Measurements from ENCODE around the gene CLEC18B. TPM values are rescaled to one million over a fixed set of nuclear protein-coding genes. Genes with fewer than 3 reads are reported as not detected.
"Not testable (repeated sequence)": the region's sequence is repeated elsewhere in the genome, so short reads cannot be mapped to it uniquely, and the experiment has no call there.

Gene CLEC18B
- total RNA-seq, 1 donor from 2014 or later = 3.4 TPM

DNA sequence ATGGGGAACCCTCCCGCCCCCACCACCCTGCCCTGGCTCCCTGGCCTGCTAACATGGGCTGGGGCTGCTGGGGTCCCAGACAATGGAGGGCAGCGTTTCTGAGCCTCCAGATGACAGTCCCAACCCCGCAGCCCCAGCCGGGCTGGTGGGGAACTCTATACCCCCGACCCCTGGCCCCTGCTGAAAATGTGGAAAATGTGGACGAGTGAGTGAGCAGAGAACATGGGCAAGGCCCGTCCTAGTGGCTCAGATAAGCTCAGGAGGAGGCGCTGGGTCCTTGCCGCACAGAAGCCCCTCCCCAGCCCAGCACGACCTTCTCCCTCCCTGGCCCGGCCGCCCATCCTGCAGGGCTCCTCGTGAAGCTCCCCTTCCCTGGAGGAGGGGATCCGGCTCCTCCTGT is 1.5 kb downstream of the CLEC18B start:
- not testable (repeated sequence) for H3K27me3 Mint-ChIP-seq (ENCODE audit: insufficient read depth, low read depth); H4K20me1 ChIP-seq (ENCODE audit: low read depth); H3K79me2 ChIP-seq (ENCODE audit: low read depth); H3K27me3 ChIP-seq; DNase-seq (ENCODE audit: low spot score); H3K36me3 Mint-ChIP-seq; H3K4me1 ChIP-seq; H3F3A ChIP-seq (ENCODE audit: low read depth); H3K4me1 Mint-ChIP-seq; H3K9me3 Mint-ChIP-seq; H3K36me3 ChIP-seq; H3K4me3 ChIP-seq; H2AFZ ChIP-seq (replicated peaks); H3K4me2 ChIP-seq; H3K9ac ChIP-seq; H3K4me3 Mint-ChIP-seq; H3K27ac ChIP-seq; H3K27ac Mint-ChIP-seq; H3K9me3 ChIP-seq (ENCODE audit: low read depth)

DNA sequence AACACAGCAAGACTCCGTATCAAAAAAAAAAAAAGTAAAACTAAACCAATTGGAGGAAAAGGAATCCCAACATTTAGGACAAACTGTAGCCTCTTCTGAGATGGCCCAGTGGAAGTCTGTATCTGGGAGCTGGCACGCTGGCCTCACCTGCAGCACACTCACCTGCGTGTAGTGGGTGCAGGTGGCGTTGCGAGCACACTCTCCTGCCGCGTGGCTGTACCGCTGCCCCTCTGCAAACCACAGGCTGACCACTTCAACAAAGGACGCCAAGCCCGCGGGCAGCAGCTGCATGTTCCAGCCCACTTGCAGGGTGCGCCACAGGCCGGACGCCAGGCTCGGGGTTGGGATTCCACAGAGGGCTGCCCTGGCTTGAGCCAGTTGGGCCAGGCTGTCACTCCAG is 3.4 kb downstream of the CLEC18B start:
- H3K4me3 ChIP-seq; H3K4me3 Mint-ChIP-seq; H3K9me3 Mint-ChIP-seq; H3F3A ChIP-seq (ENCODE audit: low read depth); DNase-seq (ENCODE audit: low spot score); H3K27me3 Mint-ChIP-seq (ENCODE audit: insufficient read depth, low read depth); H3K4me1 ChIP-seq; H3K27ac Mint-ChIP-seq; H3K4me2 ChIP-seq; H3K79me2 ChIP-seq (ENCODE audit: low read depth); H3K36me3 Mint-ChIP-seq; H3K27me3 ChIP-seq; H3K36me3 ChIP-seq; H2AFZ ChIP-seq (replicated peaks); H3K27ac ChIP-seq; H3K9ac ChIP-seq; H3K9me3 ChIP-seq (ENCODE audit: low read depth); H4K20me1 ChIP-seq (ENCODE audit: low read depth); H3K4me1 Mint-ChIP-seq: not testable (repeated sequence)

DNA sequence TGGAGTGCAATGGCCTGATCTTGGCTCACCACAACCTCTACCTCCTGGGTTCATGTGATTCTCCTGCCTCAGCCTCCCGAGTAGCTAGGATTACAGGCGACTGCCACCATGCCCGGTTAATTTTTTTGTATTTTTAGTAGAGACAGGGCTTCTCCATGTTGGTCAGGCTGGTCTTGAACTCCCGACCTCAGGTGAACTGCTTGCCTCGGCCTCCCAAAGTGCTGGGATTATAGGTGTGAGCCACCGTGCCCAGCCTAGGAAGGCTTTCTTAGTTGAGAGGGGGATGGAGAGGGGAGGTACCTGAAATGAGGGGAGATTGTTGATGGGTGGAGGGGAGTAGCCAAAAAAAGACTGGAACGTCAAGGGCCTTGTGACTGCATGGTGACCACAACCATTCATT is 7.4 kb downstream of the CLEC18B start:
- H3K4me2 ChIP-seq; H4K20me1 ChIP-seq (ENCODE audit: low read depth); H3K4me3 Mint-ChIP-seq; H3K9me3 ChIP-seq (ENCODE audit: low read depth); H3K27me3 ChIP-seq; H3K36me3 ChIP-seq; H3K9me3 Mint-ChIP-seq; H3K4me1 ChIP-seq; H3K36me3 Mint-ChIP-seq; H3K4me3 ChIP-seq; H3K27me3 Mint-ChIP-seq (ENCODE audit: insufficient read depth, low read depth); H3K79me2 ChIP-seq (ENCODE audit: low read depth); H3K9ac ChIP-seq; H3K27ac Mint-ChIP-seq; DNase-seq (ENCODE audit: low spot score); H3K4me1 Mint-ChIP-seq; H3F3A ChIP-seq (ENCODE audit: low read depth); H3K27ac ChIP-seq; H2AFZ ChIP-seq (replicated peaks): not testable (repeated sequence)

DNA sequence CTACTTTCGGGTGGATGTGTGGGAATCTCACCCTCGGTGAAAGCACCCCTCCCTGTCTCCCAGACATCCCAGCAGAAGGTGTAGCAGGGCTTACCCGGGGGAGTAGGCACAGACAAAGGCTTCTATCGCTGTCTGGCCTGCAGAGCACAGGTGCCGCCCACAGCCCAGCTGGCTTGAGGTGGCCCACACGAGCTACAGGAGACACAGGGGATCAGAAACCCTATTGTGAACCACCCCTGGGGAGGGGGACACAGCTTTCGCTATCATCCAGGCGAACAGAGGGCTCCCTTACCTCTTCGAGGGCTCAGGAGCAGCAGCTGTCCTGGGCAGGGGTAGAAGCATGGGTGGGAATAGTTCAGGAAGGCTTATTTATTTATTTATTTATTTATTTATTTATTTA is 7.8 kb downstream of the CLEC18B start:
- not testable (repeated sequence) for H3K27ac ChIP-seq; H4K20me1 ChIP-seq (ENCODE audit: low read depth); H3K9ac ChIP-seq; H3K79me2 ChIP-seq (ENCODE audit: low read depth); H2AFZ ChIP-seq (replicated peaks); DNase-seq (ENCODE audit: low spot score); H3K27ac Mint-ChIP-seq; H3K36me3 ChIP-seq; H3K4me3 Mint-ChIP-seq; H3K4me1 ChIP-seq; H3K4me2 ChIP-seq; H3K36me3 Mint-ChIP-seq; H3K27me3 ChIP-seq; H3K9me3 ChIP-seq (ENCODE audit: low read depth); H3K27me3 Mint-ChIP-seq (ENCODE audit: insufficient read depth, low read depth); H3K4me1 Mint-ChIP-seq; H3K4me3 ChIP-seq; H3F3A ChIP-seq (ENCODE audit: low read depth); H3K9me3 Mint-ChIP-seq

DNA sequence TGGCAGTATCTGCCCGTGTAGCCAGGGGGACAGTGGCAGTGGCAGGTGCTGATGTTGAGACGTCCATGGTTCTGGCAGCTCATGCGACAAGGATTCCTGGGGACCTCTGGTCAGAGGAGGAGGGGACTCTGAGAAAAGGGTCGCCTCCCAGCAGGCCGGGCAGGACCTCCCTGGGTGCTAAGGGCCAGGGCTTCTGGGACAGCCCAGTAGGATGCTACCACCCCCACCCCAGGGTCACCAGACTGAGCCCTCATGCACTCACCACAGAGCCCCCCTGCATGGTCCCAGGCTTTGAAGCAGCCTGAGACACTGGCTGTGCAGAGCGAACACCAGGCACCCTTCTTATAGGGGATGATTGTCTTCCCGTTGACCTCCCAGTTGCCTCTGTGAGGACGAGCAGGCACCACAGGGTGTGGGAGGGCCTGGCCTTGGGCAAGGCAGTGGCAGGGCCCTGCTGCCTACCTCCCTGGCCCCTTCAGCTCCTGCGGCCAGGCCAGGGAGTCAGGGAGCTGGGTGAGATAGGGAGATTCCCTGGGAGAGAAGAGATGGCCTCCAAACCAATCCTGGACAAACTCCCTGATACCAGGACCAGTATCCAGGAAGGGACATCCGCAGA is 8.4 kb downstream of the CLEC18B start:
- H3K4me1 Mint-ChIP-seq; H3K79me2 ChIP-seq (ENCODE audit: low read depth); H3K4me2 ChIP-seq; H3K27ac ChIP-seq; H3K9me3 ChIP-seq (ENCODE audit: low read depth); H3K27me3 Mint-ChIP-seq (ENCODE audit: insufficient read depth, low read depth); H3K36me3 Mint-ChIP-seq; H3K4me3 Mint-ChIP-seq; H3K4me1 ChIP-seq; H3K27ac Mint-ChIP-seq; H3K36me3 ChIP-seq; H3K4me3 ChIP-seq; H3K9me3 Mint-ChIP-seq; H2AFZ ChIP-seq (replicated peaks); H3K9ac ChIP-seq; H4K20me1 ChIP-seq (ENCODE audit: low read depth); DNase-seq (ENCODE audit: low spot score); H3K27me3 ChIP-seq; H3F3A ChIP-seq (ENCODE audit: low read depth): not testable (repeated sequence)

DNA sequence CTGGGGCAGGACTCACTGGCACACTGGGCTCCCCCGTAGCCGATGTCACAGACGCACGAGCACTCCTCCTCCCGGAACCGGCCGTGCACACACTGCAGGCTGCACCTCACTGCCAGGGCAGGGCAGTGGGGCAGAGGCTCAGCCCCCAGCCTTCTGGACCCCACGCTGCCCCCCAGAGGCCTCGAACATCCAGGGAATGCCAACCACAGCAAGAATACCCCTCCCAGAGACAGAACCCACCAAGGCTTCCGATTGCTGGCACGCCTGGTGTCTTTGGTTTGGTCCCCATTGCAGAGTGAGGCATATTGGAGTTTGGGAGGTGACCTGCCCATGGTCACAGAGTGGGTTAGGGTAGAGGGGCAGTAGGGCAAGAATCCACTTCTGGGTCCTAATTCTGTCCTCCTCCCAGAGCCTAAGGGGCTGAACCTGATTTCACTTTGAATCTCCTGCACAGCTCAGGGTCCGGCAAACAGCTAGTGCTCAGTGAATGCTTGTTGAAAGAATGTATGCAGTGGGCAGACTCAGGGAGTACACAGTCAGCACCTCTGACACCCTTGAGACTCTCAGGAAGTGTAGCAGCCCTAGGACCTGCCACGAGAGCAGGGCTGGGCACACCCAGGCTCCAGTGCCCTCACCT is 9.0 kb downstream of the CLEC18B start:
- not testable (repeated sequence) for H3K27ac Mint-ChIP-seq; H2AFZ ChIP-seq (replicated peaks); H3K4me1 ChIP-seq; H3K27me3 ChIP-seq; DNase-seq (ENCODE audit: low spot score); H4K20me1 ChIP-seq (ENCODE audit: low read depth); H3K4me3 Mint-ChIP-seq; H3K4me3 ChIP-seq; H3K4me1 Mint-ChIP-seq; H3K79me2 ChIP-seq (ENCODE audit: low read depth); H3K4me2 ChIP-seq; H3K27ac ChIP-seq; H3K9me3 ChIP-seq (ENCODE audit: low read depth); H3K9me3 Mint-ChIP-seq; H3K27me3 Mint-ChIP-seq (ENCODE audit: insufficient read depth, low read depth); H3K36me3 Mint-ChIP-seq; H3K36me3 ChIP-seq; H3K9ac ChIP-seq; H3F3A ChIP-seq (ENCODE audit: low read depth)

DNA sequence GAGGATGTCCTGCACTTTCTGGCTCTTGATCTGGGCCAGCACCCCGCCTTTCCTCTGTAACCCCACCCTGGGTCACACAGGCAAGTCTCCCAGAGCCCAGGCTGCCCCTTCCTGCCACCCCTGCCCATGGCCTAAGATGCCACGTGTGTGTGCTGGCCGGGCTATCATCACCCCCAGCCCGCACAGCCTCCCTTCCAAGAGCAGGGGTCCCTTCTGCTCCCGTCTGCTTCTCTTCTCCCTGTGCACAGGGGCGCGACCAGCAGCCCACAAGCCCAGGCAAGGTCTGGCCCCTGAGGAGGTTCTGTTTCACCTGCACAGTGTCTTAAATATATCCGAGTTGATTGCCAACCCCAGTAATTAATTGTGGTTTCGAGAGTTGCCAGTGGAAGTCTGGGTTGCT is 10.3 kb downstream of the CLEC18B start:
- H3K36me3 ChIP-seq; H3K27ac ChIP-seq; H3K4me1 ChIP-seq; H3K27ac Mint-ChIP-seq; H3K36me3 Mint-ChIP-seq; H3K4me2 ChIP-seq; H3F3A ChIP-seq (ENCODE audit: low read depth); H3K27me3 Mint-ChIP-seq (ENCODE audit: insufficient read depth, low read depth); H3K4me3 ChIP-seq; H2AFZ ChIP-seq (replicated peaks); DNase-seq (ENCODE audit: low spot score); H3K4me1 Mint-ChIP-seq; H4K20me1 ChIP-seq (ENCODE audit: low read depth); H3K9me3 Mint-ChIP-seq; H3K79me2 ChIP-seq (ENCODE audit: low read depth); H3K9ac ChIP-seq; H3K9me3 ChIP-seq (ENCODE audit: low read depth); H3K4me3 Mint-ChIP-seq; H3K27me3 ChIP-seq: not testable (repeated sequence)

DNA sequence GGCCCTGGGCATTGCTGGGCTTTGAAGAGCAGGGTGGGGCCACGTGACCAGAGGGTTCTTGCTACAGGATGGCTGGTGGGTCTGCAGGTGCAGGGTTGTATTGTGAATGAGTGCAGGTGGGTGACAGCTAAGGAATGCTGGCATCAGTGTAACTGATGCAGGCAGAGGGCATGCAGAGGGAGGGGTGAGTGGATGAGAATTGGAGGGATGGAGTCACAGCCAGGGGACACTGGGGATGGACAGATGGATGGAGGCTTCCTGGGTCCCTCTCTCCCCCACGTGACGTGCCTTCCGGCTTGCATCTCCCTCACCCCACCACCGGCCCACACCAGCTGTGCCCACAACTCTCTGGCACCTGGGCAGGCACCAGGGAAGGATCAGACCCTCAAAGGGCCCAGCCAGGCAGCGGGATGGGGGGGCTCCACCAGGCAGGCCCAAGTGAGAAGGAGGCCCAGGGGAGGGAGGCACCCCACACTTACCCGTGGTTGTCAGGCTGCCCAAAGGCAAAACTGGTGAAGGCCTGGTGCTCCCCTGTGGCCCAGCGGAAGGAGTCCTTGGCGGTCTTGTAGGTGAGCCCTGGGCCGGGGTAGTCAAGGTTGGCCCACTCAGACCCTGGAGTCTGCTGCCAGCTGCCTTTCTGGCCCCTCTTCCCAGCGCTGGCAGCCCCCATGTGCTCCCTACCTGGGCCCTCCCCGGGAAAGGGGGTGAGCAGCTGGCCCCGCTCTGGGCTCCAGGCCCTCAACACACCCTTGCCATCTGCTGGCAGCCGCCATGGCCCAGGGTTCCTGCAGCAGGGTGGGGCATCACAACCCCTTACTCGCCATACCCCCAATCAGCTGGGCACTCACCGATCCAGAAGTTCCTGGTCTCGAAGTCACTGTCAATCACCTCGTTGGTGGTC is 11.0 kb downstream of the CLEC18B start:
- not testable (repeated sequence) for H3K27ac ChIP-seq; H3K36me3 Mint-ChIP-seq; H3K4me2 ChIP-seq; H3K9ac ChIP-seq; H3K9me3 Mint-ChIP-seq; H4K20me1 ChIP-seq (ENCODE audit: low read depth); H2AFZ ChIP-seq (replicated peaks); H3K4me3 Mint-ChIP-seq; H3F3A ChIP-seq (ENCODE audit: low read depth); H3K79me2 ChIP-seq (ENCODE audit: low read depth); H3K27me3 Mint-ChIP-seq (ENCODE audit: insufficient read depth, low read depth); H3K36me3 ChIP-seq; H3K9me3 ChIP-seq (ENCODE audit: low read depth); H3K27ac Mint-ChIP-seq; H3K4me1 Mint-ChIP-seq; H3K4me3 ChIP-seq; H3K27me3 ChIP-seq; DNase-seq (ENCODE audit: low spot score); H3K4me1 ChIP-seq
